Brain microvascular endothelial cell (primary cell): ENCODE results near the gene EPS8L1.

Experiments
- DNase-seq: peaks from one replicate; pipeline ENCODE4 v3.0.0-alpha.2; 2020
- H3K27ac ChIP-seq: fragments of 250-450 bp; sonication (Bioruptor Pico); 2 replicates; pipeline ENCODE4 v1.5.1; 2020; ENCODE audit warnings: mild to moderate bottlenecking, moderate library complexity
- H3K27me3 ChIP-seq: fragments of 250-450 bp; sonication (Bioruptor Pico); replicated peaks from 2 replicates; pipeline ENCODE4 v1.5.1; 2020; ENCODE audit warnings: mild to moderate bottlenecking
- H3K36me3 ChIP-seq: fragments of 250-450 bp; sonication (Bioruptor Pico); replicated peaks from 2 replicates; pipeline ENCODE4 v1.5.1; 2020; ENCODE audit warnings: mild to moderate bottlenecking
- H3K4me3 ChIP-seq: 2 replicates; pipeline ENCODE4 v1.5.1; 2011; ENCODE audit warnings: low read depth, mild to moderate bottlenecking, control low read depth, low read length, moderate library complexity
- in situ Hi-C: cut with HindIII; loops from 2 replicates; pipeline ENCODE4 v1.10.0; 2017; ENCODE audit warnings: low sequenced_read_pairs, low pct_ligation_motif_present
- TF ChIP-seq, protein P1 (sequence below): IDR thresholded peaks from 2 replicates; pipeline ENCODE4 v1.5.1; 2011; ENCODE audit warnings: low read depth, mild to moderate bottlenecking, moderate library complexity, low read length, control low read depth, inconsistent platforms; ENCODE audit errors: missing control alignments

The EPS8L1 gene

DNA sequence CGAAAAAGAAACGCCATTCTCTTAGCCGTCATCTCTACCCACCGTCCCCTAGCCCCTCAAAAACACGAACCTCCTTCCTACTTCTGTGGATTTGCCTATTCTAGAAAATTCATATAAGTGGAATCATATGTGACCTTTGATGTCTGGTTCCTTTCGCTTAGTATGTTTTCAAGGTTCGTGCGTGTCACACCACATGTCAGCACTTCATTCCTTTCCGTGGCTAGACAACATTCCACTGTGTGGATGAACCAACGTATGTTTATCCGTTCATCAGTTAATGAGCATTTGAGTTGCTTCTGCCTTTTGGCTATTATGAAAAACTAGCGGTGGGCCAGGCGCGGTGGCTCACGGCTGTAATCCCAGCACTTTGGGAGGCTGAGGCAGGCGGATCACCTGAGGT is 55.8 kb downstream of the EPS8L1 start:
- Histone ChIP-seq H3K27me3 (no peaks in the 10 kb centered on the region), H3K27ac (no peak overlapping the region), H3K36me3 (no peaks in the 10 kb centered on the region), H3K4me3 (no peak overlapping the region)
- in situ Hi-C loops, result no loop called here
- DNase-seq, result no peak
- TF ChIP-seq, protein P1, sequence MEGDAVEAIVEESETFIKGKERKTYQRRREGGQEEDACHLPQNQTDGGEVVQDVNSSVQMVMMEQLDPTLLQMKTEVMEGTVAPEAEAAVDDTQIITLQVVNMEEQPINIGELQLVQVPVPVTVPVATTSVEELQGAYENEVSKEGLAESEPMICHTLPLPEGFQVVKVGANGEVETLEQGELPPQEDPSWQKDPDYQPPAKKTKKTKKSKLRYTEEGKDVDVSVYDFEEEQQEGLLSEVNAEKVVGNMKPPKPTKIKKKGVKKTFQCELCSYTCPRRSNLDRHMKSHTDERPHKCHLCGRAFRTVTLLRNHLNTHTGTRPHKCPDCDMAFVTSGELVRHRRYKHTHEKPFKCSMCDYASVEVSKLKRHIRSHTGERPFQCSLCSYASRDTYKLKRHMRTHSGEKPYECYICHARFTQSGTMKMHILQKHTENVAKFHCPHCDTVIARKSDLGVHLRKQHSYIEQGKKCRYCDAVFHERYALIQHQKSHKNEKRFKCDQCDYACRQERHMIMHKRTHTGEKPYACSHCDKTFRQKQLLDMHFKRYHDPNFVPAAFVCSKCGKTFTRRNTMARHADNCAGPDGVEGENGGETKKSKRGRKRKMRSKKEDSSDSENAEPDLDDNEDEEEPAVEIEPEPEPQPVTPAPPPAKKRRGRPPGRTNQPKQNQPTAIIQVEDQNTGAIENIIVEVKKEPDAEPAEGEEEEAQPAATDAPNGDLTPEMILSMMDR, result no peak

DNA sequence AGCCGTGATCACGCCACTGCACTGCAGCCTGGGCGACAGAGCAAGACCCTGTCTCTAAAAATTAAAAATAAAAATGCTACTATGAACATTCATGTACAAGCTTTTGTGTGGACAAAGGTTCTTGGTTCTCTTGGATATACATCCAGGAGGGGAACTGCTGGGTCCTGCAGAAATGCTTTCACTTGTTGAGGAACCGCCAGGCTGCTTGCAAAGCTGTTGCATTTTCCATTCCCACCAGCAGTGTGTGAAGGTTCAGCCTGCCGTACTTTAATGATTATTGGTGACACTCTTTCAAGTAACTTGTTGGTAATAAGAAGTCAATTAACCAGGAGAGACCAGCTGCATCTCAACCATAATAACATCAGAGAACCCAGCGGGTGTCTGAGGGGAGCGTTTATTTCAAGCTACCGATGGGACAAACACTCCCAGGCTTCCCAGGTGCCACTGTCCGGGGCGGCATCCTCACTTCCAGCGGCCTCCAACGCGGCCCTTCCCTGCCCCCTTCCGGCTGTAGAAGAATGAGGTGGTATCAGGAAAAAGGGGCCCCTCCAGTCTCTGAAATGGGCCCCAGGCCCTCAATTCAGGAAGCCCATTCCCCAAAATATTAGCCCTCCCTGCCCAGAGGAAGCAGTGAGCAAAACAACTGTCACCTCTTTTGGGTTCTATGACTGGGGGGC is 56.9 kb downstream of the EPS8L1 start:
- Histone ChIP-seq H3K27ac (no peak overlapping the region), H3K36me3 (no peaks in the 10 kb centered on the region), H3K27me3 (no peaks in the 10 kb centered on the region), H3K4me3 (no peak overlapping the region)
- TF ChIP-seq, protein P1, result no peak
- no peak for DNase-seq
- in situ Hi-C loops, result no loop called here

DNA sequence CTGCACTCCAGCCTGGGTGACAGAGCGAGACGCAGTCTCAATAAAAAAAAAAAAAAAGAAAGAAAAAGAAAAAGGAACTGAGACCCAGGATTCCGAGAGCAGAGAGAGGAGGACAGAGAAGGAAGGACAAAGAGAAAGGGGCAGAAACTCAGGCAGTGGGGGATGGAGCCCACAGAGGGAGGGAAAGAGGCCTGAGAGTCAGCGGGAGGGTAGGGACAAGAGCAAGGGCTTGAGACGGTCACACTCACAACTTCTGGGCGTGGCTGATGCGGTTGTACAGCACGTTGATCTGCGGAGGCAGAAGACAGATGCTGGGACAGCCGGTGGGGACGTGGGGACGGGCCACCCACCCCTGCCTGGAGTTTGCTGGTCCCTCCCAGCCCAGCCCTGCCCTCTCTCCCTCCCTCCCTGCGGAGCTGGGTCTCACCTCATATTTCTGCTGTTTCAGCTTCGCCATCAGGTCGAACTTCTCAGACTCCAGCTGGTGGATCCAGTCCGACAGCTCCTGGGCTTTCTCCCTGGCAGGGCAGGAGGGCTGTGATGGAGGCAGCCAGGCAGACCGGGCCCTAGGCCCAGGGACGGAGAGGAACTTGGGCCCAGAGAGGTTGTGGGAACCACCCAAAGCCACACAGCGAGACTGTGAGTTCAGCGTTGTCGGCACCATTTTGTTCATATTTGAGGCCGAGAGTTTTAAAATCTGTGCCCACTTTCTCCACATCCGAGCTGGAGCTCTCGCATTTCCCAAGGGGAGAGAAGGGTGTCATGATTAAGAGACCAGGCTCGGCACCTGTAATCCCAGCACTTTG is 58.2 kb downstream of the EPS8L1 start:
- Histone ChIP-seq H3K27ac (no peak overlapping the region), H3K4me3 (no peak overlapping the region), H3K36me3 (no peaks in the 10 kb centered on the region), H3K27me3 (no peaks in the 10 kb centered on the region)
- TF ChIP-seq, protein P1, result no peak
- DNase-seq, result no peak
- in situ Hi-C loops, result no loop called here

DNA sequence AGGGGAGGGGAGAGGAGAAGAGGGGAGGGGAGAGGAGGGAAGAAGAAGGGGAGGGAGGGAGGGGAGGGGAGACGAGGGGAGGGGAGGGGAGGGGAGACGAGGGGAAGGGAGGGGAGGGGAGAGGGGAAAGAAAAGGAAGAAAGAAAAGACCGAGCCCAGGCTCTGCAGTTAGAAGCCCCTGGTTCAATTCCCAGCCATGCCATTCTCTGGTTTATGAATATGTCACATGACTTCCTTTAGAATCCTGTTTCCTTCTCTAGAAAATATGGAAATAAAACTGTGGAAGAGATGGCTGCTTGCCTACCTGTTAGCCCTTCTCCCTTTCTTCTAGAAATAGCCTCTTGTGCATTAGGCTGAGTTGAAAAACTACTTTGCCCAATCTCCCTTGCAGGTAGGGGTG is 59.1 kb downstream of the EPS8L1 start:
- Histone ChIP-seq H3K36me3 (no peaks in the 10 kb centered on the region), H3K4me3 (no peak overlapping the region), H3K27ac (no peak overlapping the region), H3K27me3 (no peaks in the 10 kb centered on the region)
- in situ Hi-C loops, result no loop called here
- no peak for DNase-seq
- TF ChIP-seq, protein P1, result no peak

DNA sequence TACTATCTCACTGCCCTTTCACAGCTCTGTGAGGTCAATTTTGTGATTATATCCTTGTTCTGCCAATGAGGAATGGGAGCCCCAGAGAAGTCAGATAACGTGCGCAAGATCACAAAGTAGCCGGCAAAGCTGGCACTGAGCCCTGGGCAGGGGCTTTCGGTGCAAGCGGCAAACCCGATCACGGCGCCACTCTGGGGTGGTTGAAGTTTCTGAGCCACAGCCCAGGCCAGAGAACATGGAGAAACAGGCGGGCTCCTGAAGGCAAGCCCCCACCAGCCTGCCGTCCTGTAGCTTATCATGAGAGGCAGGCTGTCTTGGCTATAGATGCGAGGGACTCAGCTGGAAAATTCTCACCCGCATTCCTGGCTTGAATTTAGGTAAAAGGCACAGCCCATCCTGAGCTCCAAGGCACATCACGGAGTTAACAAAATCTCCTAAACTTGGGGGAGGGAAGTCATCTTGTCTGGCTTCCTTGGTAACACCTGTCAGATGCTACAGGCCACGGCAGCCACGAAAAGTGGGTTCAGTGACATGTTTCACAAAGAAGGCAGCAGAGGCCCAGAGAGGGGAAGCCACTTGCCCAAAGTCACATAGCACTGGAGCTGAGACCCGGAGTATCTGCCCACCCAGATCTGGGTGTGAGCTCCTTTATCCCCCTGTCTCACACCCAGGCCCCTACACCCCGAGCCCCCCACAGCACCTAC is 60.9 kb downstream of the EPS8L1 start:
- no peak overlapping the region for H3K4me3 ChIP-seq
- H3K36me3 ChIP-seq, result no peaks in the 10 kb centered on the region
- TF ChIP-seq, protein P1, result no peak
- no peaks in the 10 kb centered on the region for H3K27me3 ChIP-seq
- no peak overlapping the region for H3K27ac ChIP-seq
- in situ Hi-C loops, result no loop called here
- DNase-seq, result no peak
